K562 (cell line): ENCODE data around the gene TMEM247. TPM values are rescaled to one million over a fixed set of nuclear protein-coding genes. Genes with fewer than 3 reads are reported as not detected.

Source experiments
- ATAC-seq: fragments of 200-7000 bp; cut with Tn5 transposase; 3 replicates; pipeline ENCODE4 v1.9.1; 2020; ENCODE audit warnings: moderate library complexity
- BruUV-seq: library from RNA; stranded (reverse); fragments of 400-500 nt; replicated peaks from 2 replicates; lab custom pipeline; 2021; lab: Mats Ljungman, UMichigan
- CTCF ChIA-PET: fragments of 300-600 bp; formaldehyde crosslinking; extraction: SDS; loops from one replicate; lab custom pipeline; 2021; ENCODE audit warnings: low intra/inter-chr PET ratio; lab: Yijun Ruan, JAX
- POLR2A ChIA-PET: fragments of 300-600, 350-650 bp; sonication (Branson Sonifier 250); formaldehyde crosslinking; extraction: SDS; loops from one replicate; lab custom pipeline; 2021; ENCODE audit warnings: antibody characterized with exemption, inconsistent platforms; lab: Yijun Ruan, JAX
- DNase-seq, 4 experiments: peaks; one replicate each; pipeline versions ENCODE4 v3.0.0 to v3.0.0-alpha.2; 2011 to 2018; ENCODE audit warnings: low spot score in 3 of 4, mixed read lengths in 3 of 4; ENCODE audit errors: extremely low read depth in 1 of 4
- FAIRE-seq: peaks from 2 replicates; lab custom pipeline; 2011; peaks lifted over from hg19 to GRCh38; lab: Jason Lieb, UNC
- H2AFZ ChIP-seq: 2 replicates; pipeline ENCODE4 v1.6.0; 2011; ENCODE audit warnings: low read depth, low read length, control low read depth, inconsistent platforms
- H3K27ac ChIP-seq: fragments of 200-600 bp; 3 replicates; pipeline ENCODE4 v1.8.0; 2011; ENCODE audit warnings: low read depth, mild to moderate bottlenecking, control low read depth, inconsistent platforms, low read length, moderate library complexity, mixed read lengths; ENCODE audit errors: extremely low read depth
- H3K27me3 ChIP-seq, 2 experiments: fragments of 300-600 bp in 1 of 2; 2 replicates in 1 of 2; 3 replicates in 1 of 2; pipeline versions ENCODE4 v1.6.0 to v1.8.0; 2011; ENCODE audit warnings: inconsistent platforms in 2 of 2, low read length in 2 of 2, mild to moderate bottlenecking in 1 of 2, mixed read lengths in 1 of 2, moderate library complexity in 1 of 2; ENCODE audit not compliant: control insufficient read depth in 2 of 2, insufficient read depth in 2 of 2
- H3K36me3 ChIP-seq: fragments of 300-600 bp; 3 replicates; pipeline ENCODE4 v1.8.0; 2011; ENCODE audit warnings: mild to moderate bottlenecking, low read length, inconsistent platforms; ENCODE audit not compliant: control insufficient read depth, insufficient read depth
- H3K4me1 ChIP-seq, 2 experiments: fragments of 200-600 bp in 1 of 2; replicated peaks in 1 of 2; 2 replicates in 1 of 2; 3 replicates in 1 of 2; pipeline versions ENCODE4 v1.5.1 to v1.8.0; 2011; ENCODE audit warnings: inconsistent platforms in 2 of 2, low read length in 2 of 2, mild to moderate bottlenecking in 1 of 2, mixed read lengths in 1 of 2, moderate library complexity in 1 of 2; ENCODE audit not compliant: control insufficient read depth in 2 of 2, insufficient read depth in 2 of 2
- H3K4me2 ChIP-seq: 2 replicates; pipeline ENCODE4 v1.6.1; 2011; ENCODE audit warnings: low read length, control low read depth, inconsistent platforms, mixed read lengths; ENCODE audit not compliant: insufficient read depth
- H3K4me3 ChIP-seq: fragments of 200-600 bp; sonication (generic), shearing (Covaris generic); 2 replicates; pipeline ENCODE4 v1.5.1; 2016; ENCODE audit warnings: control low read depth, inconsistent platforms
- H3K79me2 ChIP-seq: fragments of 200-600 bp; 3 replicates; pipeline ENCODE4 v1.8.0; 2011; ENCODE audit warnings: low read length, inconsistent platforms; ENCODE audit not compliant: control insufficient read depth, insufficient read depth
- H3K9ac ChIP-seq, 2 experiments: 2 replicates each; pipeline versions ENCODE4 v1.6.0 to v1.6.1; 2011; ENCODE audit warnings: low read depth in 2 of 2, low read length in 2 of 2, control low read depth in 1 of 2, inconsistent platforms in 1 of 2, mild to moderate bottlenecking in 1 of 2, mixed read lengths in 1 of 2; ENCODE audit not compliant: insufficient read depth in 1 of 2
- H3K9me1 ChIP-seq: one replicate; pipeline ENCODE4 v1.6.0; 2011; ENCODE audit warnings: inconsistent platforms, mild to moderate bottlenecking, low read length, moderate library complexity; ENCODE audit not compliant: control insufficient read depth, insufficient read depth
- H3K9me3 ChIP-seq: replicated peaks from 2 replicates; pipeline ENCODE4 v1.5.1; 2011; ENCODE audit warnings: low read depth, low read length, inconsistent platforms; ENCODE audit not compliant: control insufficient read depth, insufficient read depth
- H4K20me1 ChIP-seq: replicated peaks from 2 replicates; pipeline ENCODE4 v1.6.1; 2011; ENCODE audit warnings: low read length, inconsistent platforms, mixed read lengths; ENCODE audit not compliant: control insufficient read depth, insufficient read depth
- ARID2 ChIP-seq: fragments of 450-650 bp; IDR thresholded peaks from 2 replicates; pipeline ENCODE4 v1.6.1; 2017; ENCODE audit warnings: antibody characterized with exemption, mild to moderate bottlenecking
- NFYB ChIP-seq: IDR thresholded peaks from 2 replicates; pipeline ENCODE4 v1.6.1; 2011; ENCODE audit warnings: mild to moderate bottlenecking, moderate library complexity; ENCODE audit not compliant: insufficient read length; ENCODE audit errors: extremely low read depth
- OTX1 ChIP-seq: fragments of 450-650 bp; formaldehyde crosslinking; IDR thresholded peaks from 2 replicates; pipeline ENCODE4 v1.4.0; 2022; ENCODE audit warnings: mild to moderate bottlenecking
- PHTF2 ChIP-seq: fragments of 250-450 bp; sonication (Bioruptor Pico); IDR thresholded peaks from 2 replicates; pipeline ENCODE4 v1.5.0; 2021; ENCODE audit warnings: mild to moderate bottlenecking
- TARDBP ChIP-seq: fragments of 450-650 bp; IDR thresholded peaks from 2 replicates; pipeline ENCODE4 v1.6.1; 2016
- ZNF707 ChIP-seq: fragments of 250-450 bp; sonication (Bioruptor Pico); conservative IDR thresholded peaks from 2 replicates; pipeline ENCODE4 v1.8.0; 2022; ENCODE audit warnings: inconsistent platforms, mild to moderate bottlenecking, moderate library complexity
- WGBS: fragments of 100-300 bp; shearing (Covaris generic); methylation state at CpG from one replicate; pipeline ENCODE4 v1.1.6; 2016; ENCODE audit warnings: low coverage, mixed read lengths; ENCODE audit not compliant: insufficient coverage; ENCODE audit errors: missing lambda C conversion rate; 5-methylcytosine and 5-hydroxymethylcytosine counted together
- in situ Hi-C: fragments of 300-500 bp; cut with MboI; formaldehyde crosslinking; loops from 4 replicates; pipeline ENCODE4 v1.15.0; 2018; ENCODE audit warnings: inconsistent platforms, mixed read lengths
- intact Hi-C: fragments of 100-400 bp; cut with micrococcal nuclease; formaldehyde crosslinking; loops from 2 replicates; pipeline ENCODE4 v1.14.2; 2022
- polyA plus RNA-seq, 8 experiments: library from polyadenylated mRNA; depleted of rRNA in 4 of 8; stranded (reverse) in 5 of 8; unstranded in 3 of 8; fragments of >200 nt; fragmentation: Nextera tagmentation in 2 of 8; fragmentation: Illumina TruSeq in 1 of 8; extraction: Ambion mirVana in 2 of 8; extraction: Trizol in 1 of 8; gene quantifications; 2 replicates each; pipeline versions ENCODE4 v1.2.1 to v1.2.3, GENCODE V29; 2011 to 2014; ENCODE audit warnings: inconsistent platforms in 1 of 8, missing spikeins in 1 of 8
- total RNA-seq, 7 experiments: library from RNA; depleted of rRNA in 6 of 7; stranded (reverse); fragments of >200 nt in 6 of 7; fragmentation: Illumina TruSeq in 2 of 7; extraction: Trizol in 2 of 7; gene quantifications; 2 replicates each; pipeline versions ENCODE4 v1.2.1 to v1.2.3, GENCODE V29; 2011 to 2021; ENCODE audit warnings: low replicate concordance in 1 of 7
- TF ChIP-seq, protein P1 (sequence below): sonication (generic); formaldehyde crosslinking; IDR thresholded peaks from 2 replicates; pipeline ENCODE4 v1.5.0; 2020; ENCODE audit warnings: missing genetic modification reagents

Gene TMEM247
- total and polyA plus RNA-seq, 9 of the 15 experiments (the other 6 are each of a cell fraction or from before 2014, with no cell fraction given): 0.24 to 4.7 (median 3.1) TPM

DNA sequence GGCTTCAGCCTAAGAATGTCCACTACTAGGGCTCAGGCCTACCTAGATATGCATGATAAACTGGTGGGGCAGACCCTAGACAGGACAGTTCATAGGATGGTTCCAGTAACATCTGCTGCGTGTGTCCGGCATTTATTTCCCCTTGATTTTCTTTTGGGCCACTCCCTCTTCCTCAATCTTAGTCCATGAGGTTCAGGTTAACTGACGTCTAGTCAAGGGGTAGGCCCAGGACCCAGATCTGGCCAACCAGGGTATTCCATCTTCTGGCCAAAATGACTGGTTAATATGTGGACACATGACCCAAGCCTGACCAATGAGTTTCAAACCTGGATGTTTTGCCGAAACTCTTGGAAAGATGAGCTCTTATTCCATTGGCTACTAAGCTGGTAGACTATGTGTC lies 15.2 kb downstream of the TMEM247 start:
- 60% methylated on average over 4 of the region's 4 CpGs for WGBS
- FAIRE-seq: no peak
- DNase-seq: no peak

More for the DNA sequence above, 15.2 kb downstream of the TMEM247 start:
- H3K27me3 ChIP-seq: peaks cover 7 to 21% of the 10 kb centered on the region in 2 experiments; a peak in 4 of 5 replicates
- no peaks in the 10 kb centered on the region for H3K9me3 ChIP-seq
- no peak overlapping the region for H3K4me2 ChIP-seq
- CTCF ChIA-PET: no interaction called here
- H3K27ac ChIP-seq: no peak overlapping the region
- no peaks in the 10 kb centered on the region for H3K36me3 ChIP-seq
- POLR2A ChIA-PET: no interaction called here
- no peak for ATAC-seq
- no peak overlapping the region for H2AFZ ChIP-seq
- intact Hi-C loops (no loop called here), in situ Hi-C loops (no loop called here)
- H3K4me1 ChIP-seq: peaks cover 2 to 4% of the 10 kb centered on the region in 2 experiments; a peak in 2 of 5 replicates
- TF ChIP-seq TARDBP (no peak), ARID2 (no peak), OTX1 (CRISPR knock-in tag) (no peak), NFYB (peak; percentile 17), ZNF707 (no peak), PHTF2 (CRISPR knock-in tag) (no peak)
- TF ChIP-seq, protein P1, sequence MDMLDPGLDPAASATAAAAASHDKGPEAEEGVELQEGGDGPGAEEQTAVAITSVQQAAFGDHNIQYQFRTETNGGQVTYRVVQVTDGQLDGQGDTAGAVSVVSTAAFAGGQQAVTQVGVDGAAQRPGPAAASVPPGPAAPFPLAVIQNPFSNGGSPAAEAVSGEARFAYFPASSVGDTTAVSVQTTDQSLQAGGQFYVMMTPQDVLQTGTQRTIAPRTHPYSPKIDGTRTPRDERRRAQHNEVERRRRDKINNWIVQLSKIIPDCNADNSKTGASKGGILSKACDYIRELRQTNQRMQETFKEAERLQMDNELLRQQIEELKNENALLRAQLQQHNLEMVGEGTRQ: 0 out of 2 replicates have a peak, but pooled peaks have one; percentile 15
- H3K9ac ChIP-seq: no peak overlapping the region
- no peaks in the 10 kb centered on the region for H3K9me1 ChIP-seq
- BruUV-seq: no TSS peak
- H3K4me3 ChIP-seq: no peak overlapping the region
- no peaks in the 10 kb centered on the region for H3K79me2 ChIP-seq
- no peaks in the 10 kb centered on the region for H4K20me1 ChIP-seq
